HL-60 (cell line): Measurements from ENCODE around the gene ACTRT2.

Source experiments
- GABPA ChIP-seq: IDR thresholded peaks from 2 replicates; pipeline ENCODE4 v1.6.1; 2012; ENCODE audit warnings: low read depth
- POLR2AphosphoS5 ChIP-seq: IDR thresholded peaks from 2 replicates; pipeline ENCODE4 v1.6.1; 2012; ENCODE audit warnings: low read depth
- TF ChIP-seq, protein P1 (sequence below): IDR thresholded peaks from one replicate; pipeline ENCODE4 v1.5.1; 2011; ENCODE audit warnings: low read length, control low read depth, inconsistent platforms; ENCODE audit not compliant: insufficient read depth
- TF ChIP-seq, protein P2 (sequence below): IDR thresholded peaks from 2 replicates; pipeline ENCODE4 v1.6.1; 2012; ENCODE audit warnings: low read depth; ENCODE audit not compliant: insufficient replicate concordance

DNA sequence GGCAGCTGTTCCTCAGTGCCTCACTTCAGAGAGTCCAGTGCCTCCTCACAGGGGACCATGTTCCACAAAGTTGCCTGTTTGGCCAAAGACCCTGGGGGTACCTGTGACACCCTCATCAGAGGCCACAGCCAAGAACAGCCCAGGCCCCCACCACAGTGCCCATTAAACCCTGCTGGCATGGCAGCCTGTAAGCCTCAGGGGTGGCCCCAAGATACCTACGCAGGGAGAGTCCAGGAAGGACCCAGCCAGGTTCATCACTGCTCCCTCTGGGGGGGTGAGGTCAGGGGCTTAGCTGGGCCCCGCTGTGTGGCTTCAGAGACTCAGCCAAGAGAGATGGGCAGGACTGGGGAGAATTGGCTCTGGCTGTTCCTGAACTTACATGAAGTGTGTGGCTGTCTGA is 28.6 kb downstream of the ACTRT2 start:
- TF ChIP-seq POLR2AphosphoS5 (no peak), GABPA (no peak)
- TF ChIP-seq, protein P1, sequence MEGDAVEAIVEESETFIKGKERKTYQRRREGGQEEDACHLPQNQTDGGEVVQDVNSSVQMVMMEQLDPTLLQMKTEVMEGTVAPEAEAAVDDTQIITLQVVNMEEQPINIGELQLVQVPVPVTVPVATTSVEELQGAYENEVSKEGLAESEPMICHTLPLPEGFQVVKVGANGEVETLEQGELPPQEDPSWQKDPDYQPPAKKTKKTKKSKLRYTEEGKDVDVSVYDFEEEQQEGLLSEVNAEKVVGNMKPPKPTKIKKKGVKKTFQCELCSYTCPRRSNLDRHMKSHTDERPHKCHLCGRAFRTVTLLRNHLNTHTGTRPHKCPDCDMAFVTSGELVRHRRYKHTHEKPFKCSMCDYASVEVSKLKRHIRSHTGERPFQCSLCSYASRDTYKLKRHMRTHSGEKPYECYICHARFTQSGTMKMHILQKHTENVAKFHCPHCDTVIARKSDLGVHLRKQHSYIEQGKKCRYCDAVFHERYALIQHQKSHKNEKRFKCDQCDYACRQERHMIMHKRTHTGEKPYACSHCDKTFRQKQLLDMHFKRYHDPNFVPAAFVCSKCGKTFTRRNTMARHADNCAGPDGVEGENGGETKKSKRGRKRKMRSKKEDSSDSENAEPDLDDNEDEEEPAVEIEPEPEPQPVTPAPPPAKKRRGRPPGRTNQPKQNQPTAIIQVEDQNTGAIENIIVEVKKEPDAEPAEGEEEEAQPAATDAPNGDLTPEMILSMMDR, result no peak
- TF ChIP-seq, protein P2, sequence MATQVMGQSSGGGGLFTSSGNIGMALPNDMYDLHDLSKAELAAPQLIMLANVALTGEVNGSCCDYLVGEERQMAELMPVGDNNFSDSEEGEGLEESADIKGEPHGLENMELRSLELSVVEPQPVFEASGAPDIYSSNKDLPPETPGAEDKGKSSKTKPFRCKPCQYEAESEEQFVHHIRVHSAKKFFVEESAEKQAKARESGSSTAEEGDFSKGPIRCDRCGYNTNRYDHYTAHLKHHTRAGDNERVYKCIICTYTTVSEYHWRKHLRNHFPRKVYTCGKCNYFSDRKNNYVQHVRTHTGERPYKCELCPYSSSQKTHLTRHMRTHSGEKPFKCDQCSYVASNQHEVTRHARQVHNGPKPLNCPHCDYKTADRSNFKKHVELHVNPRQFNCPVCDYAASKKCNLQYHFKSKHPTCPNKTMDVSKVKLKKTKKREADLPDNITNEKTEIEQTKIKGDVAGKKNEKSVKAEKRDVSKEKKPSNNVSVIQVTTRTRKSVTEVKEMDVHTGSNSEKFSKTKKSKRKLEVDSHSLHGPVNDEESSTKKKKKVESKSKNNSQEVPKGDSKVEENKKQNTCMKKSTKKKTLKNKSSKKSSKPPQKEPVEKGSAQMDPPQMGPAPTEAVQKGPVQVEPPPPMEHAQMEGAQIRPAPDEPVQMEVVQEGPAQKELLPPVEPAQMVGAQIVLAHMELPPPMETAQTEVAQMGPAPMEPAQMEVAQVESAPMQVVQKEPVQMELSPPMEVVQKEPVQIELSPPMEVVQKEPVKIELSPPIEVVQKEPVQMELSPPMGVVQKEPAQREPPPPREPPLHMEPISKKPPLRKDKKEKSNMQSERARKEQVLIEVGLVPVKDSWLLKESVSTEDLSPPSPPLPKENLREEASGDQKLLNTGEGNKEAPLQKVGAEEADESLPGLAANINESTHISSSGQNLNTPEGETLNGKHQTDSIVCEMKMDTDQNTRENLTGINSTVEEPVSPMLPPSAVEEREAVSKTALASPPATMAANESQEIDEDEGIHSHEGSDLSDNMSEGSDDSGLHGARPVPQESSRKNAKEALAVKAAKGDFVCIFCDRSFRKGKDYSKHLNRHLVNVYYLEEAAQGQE, result no peak
